Activated T-cell treated with anti-CD3 and anti-CD28 coated beads, Interleukin-2, amount 50 U/mL, for 72 hours (primary cell): ENCODE data around the gene H3-3A. TPM values are rescaled to one million over a fixed set of nuclear protein-coding genes. Genes with fewer than 3 reads are reported as not detected.

Experiments used
- ATAC-seq, 2 donors: fragments of 150-1000 bp; cut with Tn5 transposase; replicated peaks in 1 of 2; 2 replicates each; pipeline ENCODE4 v1.10.0; 2021; ENCODE audit warnings: moderate library complexity in 2 of 2, mild to moderate bottlenecking in 1 of 2
- DNase-seq, 2 donors: peaks; one replicate each; pipeline ENCODE4 v3.0.0; 2021 to 2022; ENCODE audit warnings: mixed read lengths in 1 of 2
- H3K27ac Mint-ChIP-seq: one replicate; pipeline ENCODE4 v1.8.0; 2022; ENCODE audit warnings: mild to moderate bottlenecking, moderate library complexity, mixed read lengths
- H3K27me3 Mint-ChIP-seq: one replicate; pipeline ENCODE4 v1.8.0; 2022; ENCODE audit warnings: low read depth, mixed read lengths
- H3K36me3 Mint-ChIP-seq, 2 donors: one replicate each; pipeline ENCODE4 v1.8.0; 2022; ENCODE audit warnings: mixed read lengths in 2 of 2, mild to moderate bottlenecking in 1 of 2; ENCODE audit not compliant: insufficient read depth in 2 of 2
- H3K4me1 Mint-ChIP-seq: one replicate; pipeline ENCODE4 v1.8.0; 2022; ENCODE audit warnings: low read depth, mixed read lengths
- H3K4me3 Mint-ChIP-seq, 2 donors: one replicate each; pipeline ENCODE4 v1.8.0; 2022; ENCODE audit warnings: mild to moderate bottlenecking in 2 of 2, mixed read lengths in 2 of 2, moderate library complexity in 2 of 2
- H3K9me3 Mint-ChIP-seq, 2 donors: one replicate each; pipeline ENCODE4 v1.8.0; 2022; ENCODE audit warnings: mixed read lengths in 2 of 2
- total RNA-seq, 2 donors: library from RNA; stranded (reverse); gene quantifications; one replicate each; pipeline ENCODE4 v1.2.3, GENCODE V29; 2022

The H3-3A gene
- total RNA-seq, 2 donors from 2014 or later: 231 to 239 TPM

GRCh38 chr1:226116673-226117072, 54.2 kb downstream of the H3-3A start:
- no peaks in the 10 kb centered on the region for H3K36me3 Mint-ChIP-seq
- peaks cover 11% of the 10 kb centered on the region for H3K4me1 Mint-ChIP-seq
- ATAC-seq (no peak), DNase-seq (no peak)
- H3K27ac Mint-ChIP-seq: no peak overlapping the region
- H3K27me3 Mint-ChIP-seq: no peaks in the 10 kb centered on the region
- H3K4me3 Mint-ChIP-seq: no peak overlapping the region
- no peaks in the 10 kb centered on the region for H3K9me3 Mint-ChIP-seq

- Mint-ChIP-seq H3K27me3 (no peaks in the 10 kb centered on the region), H3K9me3 (no peaks in the 10 kb centered on the region), H3K36me3 (no peaks in the 10 kb centered on the region), H3K4me3 (no peak overlapping the region), H3K27ac (no peak overlapping the region), H3K4me1 (peaks cover 11% of the 10 kb centered on the region)
- no peak for DNase-seq
- no peak for ATAC-seq
These were observed 54.8 kb downstream of the H3-3A start for GRCh38 chr1:226117330-226117729.

GRCh38 chr1:226118357-226118756, 55.8 kb downstream of the H3-3A start:
- Mint-ChIP-seq H3K27me3 (no peaks in the 10 kb centered on the region), H3K4me3 (no peak overlapping the region), H3K4me1 (peaks cover 21% of the 10 kb centered on the region), H3K9me3 (no peaks in the 10 kb centered on the region), H3K36me3 (no peaks in the 10 kb centered on the region), H3K27ac (no peak overlapping the region)
- DNase-seq (no peak), ATAC-seq (no peak)

GRCh38 chr1:226119169-226119568, 56.7 kb downstream of the H3-3A start:
- DNase-seq (no peak), ATAC-seq (no peak)
- H3K4me3 Mint-ChIP-seq: no peak overlapping the region
- peaks cover 26% of the 10 kb centered on the region for H3K4me1 Mint-ChIP-seq
- H3K27me3 Mint-ChIP-seq: no peaks in the 10 kb centered on the region
- H3K27ac Mint-ChIP-seq: no peak overlapping the region
- H3K36me3 Mint-ChIP-seq: no peaks in the 10 kb centered on the region
- no peaks in the 10 kb centered on the region for H3K9me3 Mint-ChIP-seq

GRCh38 chr1:226120398-226120797, 57.9 kb downstream of the H3-3A start:
- Mint-ChIP-seq H3K4me1 (peaks cover 33% of the 10 kb centered on the region), H3K36me3 (no peaks in the 10 kb centered on the region), H3K9me3 (no peaks in the 10 kb centered on the region), H3K27me3 (no peaks in the 10 kb centered on the region), H3K27ac (no peak overlapping the region), H3K4me3 (peak overlapping the region; percentile 77 to 87)
- ATAC-seq: no peak
- DNase-seq: no peak

GRCh38 chr1:226121049-226121586, 58.6 kb downstream of the H3-3A start:
- Mint-ChIP-seq H3K4me1 (peaks cover 34% of the 10 kb centered on the region), H3K36me3 (no peaks in the 10 kb centered on the region), H3K27me3 (no peaks in the 10 kb centered on the region), H3K9me3 (no peaks in the 10 kb centered on the region), H3K4me3 (peak overlapping the region; percentile 77 to 87), H3K27ac (peak overlapping the region; percentile 33)
- ATAC-seq: peak in 1 of 2 donors; percentile 0
- DNase-seq: peak in 1 of 2 donors; percentile 21

Other genes starting within 250 kb of the H3-3A start
- gene TMEM63A, start 180.3 kb upstream of the H3-3A start, total RNA-seq: 10 to 100 TPM; 44.9 to 49.7 TPM
- gene LEFTY1, start 173.6 kb upstream of the H3-3A start, total RNA-seq: not detected
- gene PYCR2, start 138.5 kb upstream of the H3-3A start, total RNA-seq: 100 to 1,000 TPM; 144 to 152 TPM
- not detected for gene LEFTY2, start 121.5 kb upstream of the H3-3A start, total RNA-seq
- 10 to 100 TPM; 21.5 to 24.0 TPM for gene SDE2, start 63.4 kb upstream of the H3-3A start, total RNA-seq
- 10 to 100 TPM; 23.4 to 25.9 TPM for gene ACBD3, start 124.0 kb downstream of the H3-3A start, total RNA-seq
- gene MIXL1, start 160.9 kb downstream of the H3-3A start, total RNA-seq: not detected
- 10 to 100 TPM; 11.3 to 13.2 TPM for gene LIN9, start 246.4 kb downstream of the H3-3A start, total RNA-seq